Measurements from ENCODE around the gene GGA1.

Gene GGA1

GRCh38 chr22:37628830-37629229 is 20.2 kb downstream of the GGA1 start:
- H3K79me2 ChIP-seq (ENCODE audit: low read length), result no peaks in the 10 kb centered on the region
- no peak overlapping the region for H3K27ac ChIP-seq (ENCODE audit: low read length)
- H3K9me2 ChIP-seq (replicated peaks; ENCODE audit: insufficient read depth, low read length), result no peaks in the 10 kb centered on the region
- no peak overlapping the region for H3K9ac ChIP-seq (ENCODE audit: low read length)
- H2AFZ ChIP-seq (ENCODE audit: low read length), result no peak overlapping the region
- DNase-seq, result no peak
- no peaks in the 10 kb centered on the region for H4K20me1 ChIP-seq (ENCODE audit: insufficient read depth, low read length)
- H3K4me3 ChIP-seq (ENCODE audit: low read length), result no peak overlapping the region
- H3K36me3 ChIP-seq (replicated peaks; ENCODE audit: insufficient read depth, low read length), result no peaks in the 10 kb centered on the region
- peaks cover 10% of the 10 kb centered on the region for H3F3A ChIP-seq (ENCODE audit: insufficient read depth, low read length)
- no peaks in the 10 kb centered on the region for H3K9me3 ChIP-seq (replicated peaks; ENCODE audit: insufficient read depth, low read length)
- peaks cover 23% of the 10 kb centered on the region for H3K4me1 ChIP-seq (ENCODE audit: low read length)
- no peak overlapping the region for H3K4me2 ChIP-seq (ENCODE audit: low read depth, low read length)
- no peaks in the 10 kb centered on the region for H3K27me3 ChIP-seq (replicated peaks; ENCODE audit: insufficient read depth, low read length)
- TF ChIP-seq CTCF (IDR thresholded peaks at IDR 0.05; ENCODE audit: low read length) (no peak), EZH2phosphoT487 (IDR thresholded peaks at IDR 0.05; ENCODE audit: low read length) (no peak), EZH2 (optimal IDR thresholded peaks at IDR 0.05; ENCODE audit: low read depth, low read length) (no peak)

- H3K9me3 ChIP-seq (replicated peaks; ENCODE audit: insufficient read depth, low read length), result no peaks in the 10 kb centered on the region
- peaks cover 23% of the 10 kb centered on the region for H3K4me1 ChIP-seq (ENCODE audit: low read length)
- H3K4me2 ChIP-seq (ENCODE audit: low read depth, low read length), result no peak overlapping the region
These were observed 21.3 kb downstream of the GGA1 start for GRCh38 chr22:37629928-37630327.

GRCh38 chr22:37630839-37631435 is 22.3 kb downstream of the GGA1 start:
- Histone ChIP-seq H3K36me3 (replicated peaks; ENCODE audit: insufficient read depth, low read length) (no peaks in the 10 kb centered on the region), H2AFZ (ENCODE audit: low read length) (no peak overlapping the region), H3K9me3 (replicated peaks; ENCODE audit: insufficient read depth, low read length) (no peaks in the 10 kb centered on the region), H3K27me3 (replicated peaks; ENCODE audit: insufficient read depth, low read length) (no peaks in the 10 kb centered on the region), H3F3A (ENCODE audit: insufficient read depth, low read length) (peaks cover 10% of the 10 kb centered on the region), H3K4me1 (ENCODE audit: low read length) (peaks cover 23% of the 10 kb centered on the region), H3K79me2 (ENCODE audit: low read length) (no peaks in the 10 kb centered on the region), H3K27ac (ENCODE audit: low read length) (no peak overlapping the region), H3K4me2 (ENCODE audit: low read depth, low read length) (no peak overlapping the region), H4K20me1 (ENCODE audit: insufficient read depth, low read length) (no peaks in the 10 kb centered on the region), H3K4me3 (ENCODE audit: low read length) (no peak overlapping the region), H3K9ac (ENCODE audit: low read length) (no peak overlapping the region), H3K9me2 (replicated peaks; ENCODE audit: insufficient read depth, low read length) (no peaks in the 10 kb centered on the region)
- DNase-seq, result no peak
- no peak for TF ChIP-seq CTCF (IDR thresholded peaks at IDR 0.05; ENCODE audit: low read length)
- TF ChIP-seq EZH2phosphoT487 (IDR thresholded peaks at IDR 0.05; ENCODE audit: low read length), result no peak
- no peak for TF ChIP-seq EZH2 (optimal IDR thresholded peaks at IDR 0.05; ENCODE audit: low read depth, low read length)

More at GRCh38 chr22:37629928-37630327, 21.3 kb downstream of the GGA1 start:
- H2AFZ ChIP-seq (ENCODE audit: low read length), result no peak overlapping the region
- H3K27me3 ChIP-seq (replicated peaks; ENCODE audit: insufficient read depth, low read length), result no peaks in the 10 kb centered on the region
- H3K9me2 ChIP-seq (replicated peaks; ENCODE audit: insufficient read depth, low read length), result no peaks in the 10 kb centered on the region
- H3K27ac ChIP-seq (ENCODE audit: low read length), result no peak overlapping the region
- H3K4me3 ChIP-seq (ENCODE audit: low read length), result no peak overlapping the region
- no peaks in the 10 kb centered on the region for H3K79me2 ChIP-seq (ENCODE audit: low read length)
- DNase-seq, result no peak
- H3K36me3 ChIP-seq (replicated peaks; ENCODE audit: insufficient read depth, low read length), result no peaks in the 10 kb centered on the region
- no peak overlapping the region for H3K9ac ChIP-seq (ENCODE audit: low read length)
- TF ChIP-seq EZH2phosphoT487 (IDR thresholded peaks at IDR 0.05; ENCODE audit: low read length) (no peak), EZH2 (optimal IDR thresholded peaks at IDR 0.05; ENCODE audit: low read depth, low read length) (no peak), CTCF (IDR thresholded peaks at IDR 0.05; ENCODE audit: low read length) (no peak)
- H4K20me1 ChIP-seq (ENCODE audit: insufficient read depth, low read length), result no peaks in the 10 kb centered on the region
- peaks cover 10% of the 10 kb centered on the region for H3F3A ChIP-seq (ENCODE audit: insufficient read depth, low read length)
